ENCODE measurements around the gene LMLN.

DNA sequence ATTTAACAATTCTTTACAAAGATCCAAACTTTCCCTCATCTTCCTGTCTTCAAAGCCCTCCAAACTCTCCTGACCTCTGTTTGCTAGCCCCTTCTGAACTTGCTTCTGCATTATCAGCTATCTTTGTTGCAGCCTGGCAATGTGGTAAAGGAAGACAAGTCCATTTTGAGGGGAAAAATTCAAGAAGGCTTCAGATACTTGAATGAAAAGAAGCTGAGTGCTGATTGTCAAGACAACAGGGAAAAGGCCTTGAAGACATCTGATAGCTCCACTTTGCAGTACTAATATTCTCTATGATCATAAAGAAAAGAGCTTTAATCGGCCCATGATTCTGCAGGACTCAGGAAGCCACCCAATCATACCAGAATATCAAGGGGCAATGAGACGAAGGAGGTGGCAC lies 91.8 kb downstream of the LMLN start:
- TF ChIP-seq, protein P1, sequence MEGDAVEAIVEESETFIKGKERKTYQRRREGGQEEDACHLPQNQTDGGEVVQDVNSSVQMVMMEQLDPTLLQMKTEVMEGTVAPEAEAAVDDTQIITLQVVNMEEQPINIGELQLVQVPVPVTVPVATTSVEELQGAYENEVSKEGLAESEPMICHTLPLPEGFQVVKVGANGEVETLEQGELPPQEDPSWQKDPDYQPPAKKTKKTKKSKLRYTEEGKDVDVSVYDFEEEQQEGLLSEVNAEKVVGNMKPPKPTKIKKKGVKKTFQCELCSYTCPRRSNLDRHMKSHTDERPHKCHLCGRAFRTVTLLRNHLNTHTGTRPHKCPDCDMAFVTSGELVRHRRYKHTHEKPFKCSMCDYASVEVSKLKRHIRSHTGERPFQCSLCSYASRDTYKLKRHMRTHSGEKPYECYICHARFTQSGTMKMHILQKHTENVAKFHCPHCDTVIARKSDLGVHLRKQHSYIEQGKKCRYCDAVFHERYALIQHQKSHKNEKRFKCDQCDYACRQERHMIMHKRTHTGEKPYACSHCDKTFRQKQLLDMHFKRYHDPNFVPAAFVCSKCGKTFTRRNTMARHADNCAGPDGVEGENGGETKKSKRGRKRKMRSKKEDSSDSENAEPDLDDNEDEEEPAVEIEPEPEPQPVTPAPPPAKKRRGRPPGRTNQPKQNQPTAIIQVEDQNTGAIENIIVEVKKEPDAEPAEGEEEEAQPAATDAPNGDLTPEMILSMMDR (conservative IDR thresholded peaks at IDR 0.05; ENCODE audit: low read length), result no peak
- TF ChIP-seq EZH2phosphoT487 (IDR thresholded peaks at IDR 0.05; ENCODE audit: borderline replicate concordance, low read depth, low read length), result no peak

All from OCI-LY7 (cell line).